ENCODE data around the gene FAM168A.
A peak's percentile ranks its signal among the peaks of the same experiment; 100 is the strongest.
"Not testable (repeated sequence)": the region's sequence is repeated elsewhere in the genome, so short reads cannot be mapped to it uniquely, and the experiment has no call there.

FAM168A gene

DNA sequence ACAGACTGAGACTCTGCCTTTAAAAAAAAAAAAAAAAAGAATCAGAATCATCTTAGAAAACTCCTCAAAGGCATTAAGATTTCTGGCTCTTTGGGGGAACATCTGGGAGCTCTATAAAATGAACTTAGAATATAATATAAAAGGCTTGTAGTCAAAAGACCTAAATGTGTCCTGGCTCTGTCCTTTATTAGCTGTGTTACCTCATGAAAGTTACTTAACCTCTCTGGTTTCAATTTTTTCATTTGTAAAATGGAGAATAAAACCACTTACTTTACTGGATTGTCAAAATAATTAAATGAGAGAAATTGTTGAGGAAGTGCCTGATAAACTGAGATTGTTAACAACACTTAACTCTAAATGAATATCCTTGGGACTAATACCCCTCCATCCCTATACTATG lies 81.8 kb downstream of the FAM168A start:
- no peak for DNase-seq

GRCh38 chr11:73513707-73514106 lies 84.2 kb downstream of the FAM168A start:
- DNase-seq, result no peak

- DNase-seq, result no peak
Measured at GRCh38 chr11:73510877-73511276, 87.0 kb downstream of the FAM168A start.

GRCh38 chr11:73510106-73510505 lies 87.8 kb downstream of the FAM168A start:
- no peak for DNase-seq

- DNase-seq, result no peak
Measured at GRCh38 chr11:73509188-73509587, 88.7 kb downstream of the FAM168A start.

GRCh38 chr11:73508243-73509176 lies 89.4 kb downstream of the FAM168A start:
- no peak for DNase-seq

- no peak for DNase-seq
Measured at GRCh38 chr11:73507086-73507485, 90.8 kb downstream of the FAM168A start.

DNA sequence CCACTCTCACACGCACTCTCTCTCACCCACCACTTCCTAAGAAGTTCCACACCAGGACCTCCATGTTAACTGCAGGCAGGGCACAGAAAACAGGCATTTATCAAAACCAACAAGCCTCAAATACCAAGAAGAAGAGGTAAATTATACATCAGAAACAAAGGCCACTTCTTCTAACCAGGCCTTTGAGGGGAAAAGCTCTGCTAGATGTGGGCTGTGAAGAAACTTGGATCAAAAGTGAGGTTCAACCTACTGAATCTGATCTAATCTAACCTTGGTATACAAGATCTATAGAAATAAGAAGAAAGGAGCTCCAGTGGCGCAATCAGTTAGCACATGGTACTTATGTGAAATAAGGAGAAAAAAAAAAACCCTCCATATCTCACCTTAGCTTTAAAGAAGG lies 91.9 kb downstream of the FAM168A start:
- DNase-seq, result no peak

GRCh38 chr11:73498343-73498742 lies 99.6 kb downstream of the FAM168A start:
- no peak for DNase-seq

- DNase-seq, result no peak
Measured at GRCh38 chr11:73496134-73496533, 101.8 kb downstream of the FAM168A start.

GRCh38 chr11:73495731-73496130 lies 102.2 kb downstream of the FAM168A start:
- DNase-seq, result peak in 2 of 4 experiments; percentile 35 to 54

GRCh38 chr11:73493956-73494598 lies 103.8 kb downstream of the FAM168A start:
- no peak for DNase-seq

DNA sequence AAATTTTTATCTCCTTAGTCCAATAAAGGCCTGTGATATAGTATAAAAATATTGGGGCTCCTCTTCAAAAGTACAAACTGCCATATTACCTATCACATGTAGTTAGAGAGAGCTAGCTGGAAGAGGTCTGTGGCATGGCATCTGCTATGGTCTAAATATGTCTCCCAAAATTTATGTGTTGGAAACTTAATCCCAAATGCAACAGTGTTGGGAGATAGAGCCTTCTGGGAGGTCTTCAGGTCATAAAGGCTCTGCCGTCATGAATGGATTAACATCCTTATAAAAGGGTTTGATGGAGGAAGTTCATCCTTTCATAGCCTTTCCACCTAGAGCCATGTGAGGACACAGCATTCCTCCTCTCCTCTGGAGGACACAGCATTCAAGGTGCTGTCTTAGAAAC lies 116.3 kb downstream of the FAM168A start:
- DNase-seq, result no peak

DNA sequence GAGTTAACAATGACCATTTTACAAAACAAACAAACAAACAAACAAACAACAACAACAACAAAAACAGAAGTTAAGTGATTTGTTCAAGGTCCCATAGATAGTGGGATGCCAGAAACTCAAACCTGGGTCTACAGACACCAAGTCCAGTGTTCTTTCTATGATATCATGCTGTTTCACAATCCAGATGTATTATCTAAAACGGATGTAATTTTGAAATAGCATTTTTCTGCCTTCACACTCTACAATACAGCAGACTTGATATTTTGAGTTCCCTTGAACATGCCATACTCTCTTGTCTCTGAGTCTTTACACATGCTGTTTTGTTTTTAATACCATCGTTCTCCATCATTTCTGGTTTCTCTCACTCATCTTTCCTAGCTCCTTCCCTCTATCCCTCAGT lies 117.2 kb downstream of the FAM168A start:
- DNase-seq, result peak in 2 of 4 experiments; percentile 45 to 48

DNA sequence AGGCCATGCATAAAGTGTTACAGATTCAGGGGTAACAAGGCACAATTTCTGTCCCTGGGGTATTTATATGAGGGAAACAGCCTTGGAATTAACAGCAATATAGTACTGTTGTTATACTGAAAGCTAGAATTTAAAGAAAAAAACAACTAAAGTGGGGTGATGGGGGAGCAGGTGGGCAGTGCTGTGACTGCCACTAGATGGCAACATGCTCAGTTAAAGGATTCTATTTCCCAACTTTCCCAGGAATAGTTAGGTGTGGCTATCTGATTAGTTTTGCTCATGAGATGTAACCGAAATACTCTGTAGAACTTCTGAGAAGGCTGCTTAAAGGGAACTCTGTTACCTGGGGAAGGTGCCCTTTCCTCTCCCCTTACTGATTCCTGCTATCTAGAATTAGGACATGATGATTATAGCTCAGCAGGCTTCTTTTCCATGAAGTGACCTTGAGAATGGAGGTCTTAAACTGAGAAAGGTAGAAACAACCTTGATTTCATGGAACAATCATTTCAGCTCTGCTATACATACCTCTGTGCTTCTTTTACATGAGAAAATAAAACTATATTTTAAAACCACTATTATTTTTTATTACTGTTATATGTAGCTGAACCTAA lies 119.1 kb downstream of the FAM168A start:
- peak in 3 of 4 experiments; percentile 14 to 40 (median 34) for DNase-seq

GRCh38 chr11:73477518-73477917 lies 120.4 kb downstream of the FAM168A start:
- no peak for DNase-seq

DNA sequence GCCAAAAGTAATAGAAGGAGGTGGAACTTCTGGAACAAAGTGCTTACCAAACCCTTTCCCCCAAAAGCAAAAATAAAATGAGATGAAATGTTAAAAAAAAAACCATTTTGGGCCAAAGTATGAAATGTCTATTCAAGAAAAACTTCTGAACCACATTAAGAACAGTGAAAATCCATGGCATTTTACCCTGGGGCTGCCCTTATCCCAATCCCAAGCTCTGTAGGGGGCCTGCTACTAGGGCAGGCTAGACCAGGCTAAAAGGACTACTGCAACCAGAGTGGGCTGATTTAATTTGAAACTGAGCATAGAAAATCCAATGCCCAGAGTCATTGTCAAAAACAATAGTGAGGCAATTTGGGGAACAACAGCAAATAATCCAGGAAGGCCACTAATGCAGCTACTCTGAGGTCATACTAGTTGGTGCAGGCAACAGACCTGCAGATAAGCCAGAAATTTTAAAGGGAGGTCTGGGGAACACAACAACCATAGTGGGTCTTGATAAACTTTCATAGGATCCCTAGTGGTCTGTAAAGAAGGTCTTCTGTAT lies 122.3 kb downstream of the FAM168A start:
- peak in 1 of 4 experiments; percentile 9 for DNase-seq

DNA sequence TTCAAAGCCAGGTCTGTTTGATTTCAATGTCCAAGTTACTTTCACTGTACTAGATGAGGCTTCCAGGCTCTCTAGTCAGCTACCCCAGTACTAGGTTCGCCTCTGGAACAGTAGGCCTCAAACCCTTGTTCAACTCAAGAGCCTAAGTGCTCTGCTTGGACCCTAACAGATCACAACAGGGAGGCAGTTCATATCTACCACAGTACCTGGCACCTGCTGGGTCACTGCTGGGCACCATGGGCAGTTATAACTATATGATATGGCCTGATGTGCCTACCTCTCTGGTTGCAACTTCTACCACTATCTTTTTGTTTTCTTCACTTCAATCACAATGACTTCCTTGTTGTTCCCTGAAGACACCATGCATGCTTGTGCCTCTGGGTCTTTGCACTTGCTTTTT lies 124.7 kb downstream of the FAM168A start:
- DNase-seq, result no peak

DNA sequence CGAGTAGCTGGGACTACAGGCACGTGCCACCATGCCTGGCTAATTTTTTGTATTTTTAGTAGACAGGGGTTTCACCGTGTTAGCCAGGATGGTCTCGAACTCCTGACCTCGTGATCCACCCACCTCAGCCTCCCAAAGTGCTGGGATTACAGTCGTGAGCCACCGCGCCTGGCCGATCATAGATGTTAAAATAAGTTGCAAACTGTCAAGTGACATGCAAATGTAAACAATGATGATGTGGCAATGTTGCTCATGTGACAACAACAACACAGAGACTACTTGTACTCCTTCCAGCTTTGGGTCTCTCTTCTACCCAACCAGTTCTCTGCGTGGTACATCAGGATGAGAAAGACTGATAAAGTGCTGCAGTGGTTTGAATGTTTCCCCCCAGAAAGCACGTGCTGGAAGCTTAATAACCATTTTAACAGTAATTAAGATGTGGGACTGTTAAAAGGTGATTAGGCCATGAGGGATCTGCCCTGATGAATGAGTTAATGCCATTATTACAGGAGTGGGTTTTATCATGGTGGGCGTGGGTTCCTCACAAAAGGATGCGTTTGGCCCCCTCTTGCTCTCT lies 127.8 kb downstream of the FAM168A start:
- DNase-seq, result not testable (repeated sequence)

- DNase-seq, result no peak
Measured at GRCh38 chr11:73469401-73469800, 128.5 kb downstream of the FAM168A start.

DNA sequence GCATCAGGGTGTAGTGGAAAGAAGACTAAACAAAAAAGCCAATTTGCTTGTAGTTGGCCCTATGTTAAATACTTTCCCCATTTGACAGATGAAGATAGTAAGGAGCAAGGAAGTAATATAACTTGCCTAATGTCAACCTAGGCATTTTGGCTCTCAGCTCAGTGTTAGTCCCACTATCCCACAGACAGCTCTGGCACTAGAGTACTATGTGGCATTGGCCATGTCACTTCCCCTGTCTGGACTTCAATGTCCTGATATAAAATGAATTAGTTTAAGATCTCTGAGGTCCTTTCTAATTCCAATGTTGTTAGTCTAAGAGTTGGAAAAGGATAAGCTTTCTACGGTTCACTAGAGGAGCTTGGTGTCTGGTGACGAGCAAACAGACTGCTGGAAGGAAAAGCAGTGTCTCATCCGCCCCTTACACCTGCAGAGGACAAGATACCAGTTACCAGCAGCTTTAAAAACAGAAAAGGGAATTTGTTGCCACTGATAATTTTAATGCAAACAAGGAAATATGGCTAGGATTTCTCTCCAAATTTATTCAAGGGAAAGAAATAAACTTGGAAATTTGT lies 129.2 kb downstream of the FAM168A start:
- no peak for DNase-seq

DNA sequence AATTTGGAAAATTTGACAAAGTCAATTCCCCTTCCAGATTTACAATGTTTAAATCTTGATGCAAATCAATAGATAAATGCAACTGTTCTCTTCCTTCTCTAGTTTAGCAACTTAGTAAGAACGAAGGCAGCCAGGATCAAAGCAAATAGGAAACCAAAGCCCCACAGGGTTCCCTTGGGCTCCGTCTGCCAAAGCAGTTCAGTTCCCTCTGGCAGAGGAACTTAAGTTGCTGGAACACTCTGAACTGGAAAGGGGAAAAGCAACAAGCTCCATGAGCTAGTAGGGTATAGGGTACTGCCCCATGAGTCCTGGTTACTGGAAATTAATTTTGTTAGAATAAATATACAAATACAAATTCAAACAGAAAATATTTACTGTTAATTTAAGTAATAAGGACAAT lies 130.4 kb downstream of the FAM168A start:
- DNase-seq, result peak; percentile 29 to 58 (median 50)

All from suppressor macrophage (primary cell).